NCI-H2227 (cell line): ENCODE measurements around the gene F13A1.

ENCODE experiments used
- DNase-seq: peaks from one replicate; lab custom pipeline; 2025; ENCODE audit not compliant: unreplicated experiment; lab: John Stamatoyannopoulos, UW

Gene F13A1

GRCh38 chr6:6195080-6195479, 125.4 kb downstream of the F13A1 start:
- DNase-seq: no peak

GRCh38 chr6:6193221-6193745, 127.2 kb downstream of the F13A1 start:
- no peak for DNase-seq

GRCh38 chr6:6191909-6192308, 128.6 kb downstream of the F13A1 start:
- DNase-seq: no peak

- no peak for DNase-seq
These were observed 129.0 kb downstream of the F13A1 start for GRCh38 chr6:6191476-6191875.

- DNase-seq: no peak
These were observed 139.8 kb downstream of the F13A1 start for GRCh38 chr6:6180684-6181083.

GRCh38 chr6:6179858-6180623, 140.4 kb downstream of the F13A1 start:
- DNase-seq: no peak

- DNase-seq: no peak
These were observed 141.7 kb downstream of the F13A1 start for GRCh38 chr6:6178795-6179194.

- DNase-seq: no peak
These were observed 142.7 kb downstream of the F13A1 start for GRCh38 chr6:6177754-6178153.

- DNase-seq: no peak
These were observed 143.8 kb downstream of the F13A1 start for GRCh38 chr6:6176586-6177228.

GRCh38 chr6:6176127-6176526, 144.3 kb downstream of the F13A1 start:
- DNase-seq: no peak

GRCh38 chr6:6169141-6169540, 151.3 kb downstream of the F13A1 start:
- no peak for DNase-seq

GRCh38 chr6:6166064-6166463, 154.4 kb downstream of the F13A1 start:
- no peak for DNase-seq

- DNase-seq: no peak
These were observed 156.1 kb downstream of the F13A1 start for GRCh38 chr6:6164367-6164766.

- DNase-seq: no peak
These were observed 166.1 kb downstream of the F13A1 start for GRCh38 chr6:6154335-6154734.

- DNase-seq: no peak
These were observed 168.4 kb downstream of the F13A1 start for GRCh38 chr6:6152060-6152459.

- no peak for DNase-seq
These were observed 172.2 kb downstream of the F13A1 start for GRCh38 chr6:6148192-6148815.

- peak; percentile 31 for DNase-seq
These were observed 188.9 kb downstream of the F13A1 start for GRCh38 chr6:6131492-6132109.

GRCh38 chr6:6125495-6125894, 195.0 kb downstream of the F13A1 start:
- DNase-seq: no peak

- DNase-seq: no peak
These were observed 196.7 kb downstream of the F13A1 start for GRCh38 chr6:6123803-6124202.

GRCh38 chr6:6121943-6122342, 198.5 kb downstream of the F13A1 start:
- no peak for DNase-seq

GRCh38 chr6:6105472-6106036, 214.9 kb downstream of the F13A1 start:
- no peak for DNase-seq
